ENCODE results near the gene ESPL1. TPM values are rescaled to one million over a fixed set of nuclear protein-coding genes. Genes with fewer than 3 reads are reported as not detected.

Gene ESPL1
- total and polyA plus RNA-seq, 9 donors: 0.11 to 1.6 (median 0.37) TPM

- 91 to 94% (median 93%) methylated on average over 13 of the region's 13 CpGs for WGBS, 3 donors
- DNase-seq: no peak
- H3K4me1 ChIP-seq (ENCODE audit: insufficient read depth): peaks cover 3% of the 10 kb centered on the region
- H3K9me3 ChIP-seq: no peaks in the 10 kb centered on the region
- no peaks in the 10 kb centered on the region for H3K36me3 ChIP-seq
- no peak overlapping the region for H3K4me3 ChIP-seq
- H3K27me3 ChIP-seq: no peaks in the 10 kb centered on the region
- TF ChIP-seq EP300 (IDR thresholded peaks at IDR 0.05): no peak
- TF ChIP-seq CTCF (IDR thresholded peaks at IDR 0.05): no peak
- TF ChIP-seq POLR2A (IDR thresholded peaks at IDR 0.05): no peak
- intact Hi-C loops (cut with DNase I): loop anchor here in 2 of 4 donors (5.0 kb wide), 2 partner anchors 36 to 41 kb away; no protein-coding TSS in a partner anchor
- peak overlapping the region in 1 of 2 donors; percentile 74 for H3K27ac ChIP-seq
Measured at GRCh38 chr12:53253298-53253697, 14.8 kb upstream of the ESPL1 start.

GRCh38 chr12:53254816-53255545 lies 13.1 kb upstream of the ESPL1 start:
- TF ChIP-seq CTCF (IDR thresholded peaks at IDR 0.05) (no peak), POLR2A (IDR thresholded peaks at IDR 0.05) (no peak), EP300 (IDR thresholded peaks at IDR 0.05) (no peak)
- H3K27me3 ChIP-seq: no peaks in the 10 kb centered on the region
- 83 to 95% (median 86%) methylated on average over 1 of the region's 1 CpG for WGBS, 3 donors
- H3K9me3 ChIP-seq: no peaks in the 10 kb centered on the region
- H3K36me3 ChIP-seq: no peaks in the 10 kb centered on the region
- no peak for DNase-seq
- H3K4me3 ChIP-seq: no peak overlapping the region
- intact Hi-C loops (cut with DNase I): loop anchor here in 2 of 4 donors (5.0 kb wide), 2 partner anchors 38 to 43 kb away; no protein-coding TSS in a partner anchor
- H3K4me1 ChIP-seq (ENCODE audit: insufficient read depth): peaks cover 3% of the 10 kb centered on the region
- H3K27ac ChIP-seq: no peak overlapping the region

GRCh38 chr12:53255996-53256395 lies 12.1 kb upstream of the ESPL1 start:
- DNase-seq: no peak
- Histone ChIP-seq H3K9me3 (no peaks in the 10 kb centered on the region), H3K36me3 (no peaks in the 10 kb centered on the region), H3K27ac (no peak overlapping the region), H3K4me3 (no peak overlapping the region), H3K27me3 (no peaks in the 10 kb centered on the region), H3K4me1 (ENCODE audit: insufficient read depth) (peaks cover 3% of the 10 kb centered on the region)
- intact Hi-C loops (cut with DNase I): no loop called here
- no peak for TF ChIP-seq POLR2A (IDR thresholded peaks at IDR 0.05)
- TF ChIP-seq EP300 (IDR thresholded peaks at IDR 0.05): no peak
- TF ChIP-seq CTCF (IDR thresholded peaks at IDR 0.05): no peak
- WGBS, 3 donors: 87% methylated on average over 3 of the region's 3 CpGs

DNA sequence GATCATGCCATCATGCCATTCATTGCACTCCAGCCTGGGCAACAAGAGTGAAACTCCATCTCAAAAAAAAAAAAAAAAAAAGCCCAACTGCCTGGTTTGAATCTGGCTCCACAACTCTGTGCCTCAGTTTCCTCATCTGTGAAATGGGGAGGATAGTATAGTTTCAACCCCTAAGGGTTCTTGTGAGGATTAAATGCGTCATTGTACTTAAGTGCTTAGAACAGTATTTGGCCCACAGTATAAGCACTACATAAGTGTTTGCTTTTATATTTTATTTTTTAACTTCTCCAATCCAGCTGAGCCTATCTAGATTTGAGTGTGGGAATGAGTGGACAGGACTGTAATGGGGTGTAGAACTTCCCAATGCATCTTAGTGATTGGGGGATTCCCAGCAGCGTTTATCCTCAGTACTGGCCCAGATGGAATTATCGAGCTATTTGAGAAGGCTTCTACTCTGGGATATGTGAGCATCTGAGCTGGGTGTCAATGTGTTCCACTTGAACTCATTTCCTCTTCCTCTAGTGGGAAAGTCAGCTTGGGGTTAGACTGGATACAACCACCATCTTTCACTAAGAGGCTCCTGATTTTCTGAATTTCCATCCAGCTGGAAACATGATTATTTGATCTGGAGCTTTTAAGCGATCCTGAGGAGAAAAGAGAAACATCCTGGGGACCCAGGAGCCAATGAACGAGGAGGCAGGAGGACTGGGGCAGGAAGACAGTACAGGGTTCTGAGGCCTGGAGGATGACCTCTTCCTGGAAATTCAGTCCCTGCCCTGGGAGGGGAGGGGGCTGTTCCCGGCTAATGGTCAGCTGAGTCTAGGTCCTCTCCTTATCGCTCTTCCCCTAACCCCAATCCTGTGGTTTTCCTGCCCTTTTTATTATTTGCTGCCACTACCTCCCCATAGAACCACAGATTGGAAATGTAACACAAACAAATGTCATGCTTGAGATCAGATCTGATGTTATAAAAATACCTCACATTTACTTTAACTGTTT lies 9.3 kb upstream of the ESPL1 start:
- H3K4me3 ChIP-seq: no peak overlapping the region
- 63 to 70% (median 64%) methylated on average over 7 of the region's 7 CpGs for WGBS, 3 donors
- intact Hi-C loops (cut with DNase I): no loop called here
- no peaks in the 10 kb centered on the region for H3K9me3 ChIP-seq
- no peak for TF ChIP-seq POLR2A (IDR thresholded peaks at IDR 0.05)
- TF ChIP-seq CTCF (IDR thresholded peaks at IDR 0.05): no peak
- H3K27me3 ChIP-seq: no peaks in the 10 kb centered on the region
- H3K4me1 ChIP-seq (ENCODE audit: insufficient read depth): no peaks in the 10 kb centered on the region
- H3K27ac ChIP-seq: no peak overlapping the region
- DNase-seq: no peak
- no peaks in the 10 kb centered on the region for H3K36me3 ChIP-seq

All from ovary (tissue), 9 donors.